ENCODE results near the gene POLR1B. TPM values are rescaled to one million over a fixed set of nuclear protein-coding genes. Genes with fewer than 3 reads are reported as not detected.

The POLR1B gene, protein sequence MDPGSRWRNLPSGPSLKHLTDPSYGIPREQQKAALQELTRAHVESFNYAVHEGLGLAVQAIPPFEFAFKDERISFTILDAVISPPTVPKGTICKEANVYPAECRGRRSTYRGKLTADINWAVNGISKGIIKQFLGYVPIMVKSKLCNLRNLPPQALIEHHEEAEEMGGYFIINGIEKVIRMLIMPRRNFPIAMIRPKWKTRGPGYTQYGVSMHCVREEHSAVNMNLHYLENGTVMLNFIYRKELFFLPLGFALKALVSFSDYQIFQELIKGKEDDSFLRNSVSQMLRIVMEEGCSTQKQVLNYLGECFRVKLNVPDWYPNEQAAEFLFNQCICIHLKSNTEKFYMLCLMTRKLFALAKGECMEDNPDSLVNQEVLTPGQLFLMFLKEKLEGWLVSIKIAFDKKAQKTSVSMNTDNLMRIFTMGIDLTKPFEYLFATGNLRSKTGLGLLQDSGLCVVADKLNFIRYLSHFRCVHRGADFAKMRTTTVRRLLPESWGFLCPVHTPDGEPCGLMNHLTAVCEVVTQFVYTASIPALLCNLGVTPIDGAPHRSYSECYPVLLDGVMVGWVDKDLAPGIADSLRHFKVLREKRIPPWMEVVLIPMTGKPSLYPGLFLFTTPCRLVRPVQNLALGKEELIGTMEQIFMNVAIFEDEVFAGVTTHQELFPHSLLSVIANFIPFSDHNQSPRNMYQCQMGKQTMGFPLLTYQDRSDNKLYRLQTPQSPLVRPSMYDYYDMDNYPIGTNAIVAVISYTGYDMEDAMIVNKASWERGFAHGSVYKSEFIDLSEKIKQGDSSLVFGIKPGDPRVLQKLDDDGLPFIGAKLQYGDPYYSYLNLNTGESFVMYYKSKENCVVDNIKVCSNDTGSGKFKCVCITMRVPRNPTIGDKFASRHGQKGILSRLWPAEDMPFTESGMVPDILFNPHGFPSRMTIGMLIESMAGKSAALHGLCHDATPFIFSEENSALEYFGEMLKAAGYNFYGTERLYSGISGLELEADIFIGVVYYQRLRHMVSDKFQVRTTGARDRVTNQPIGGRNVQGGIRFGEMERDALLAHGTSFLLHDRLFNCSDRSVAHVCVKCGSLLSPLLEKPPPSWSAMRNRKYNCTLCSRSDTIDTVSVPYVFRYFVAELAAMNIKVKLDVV
- 43.8 and 53.7 TPM in 2 replicates for total RNA-seq (2013; cell fraction: nucleolus; rRNA removed)
- 30.1 and 31.2 TPM in 2 replicates for total RNA-seq (2014; rRNA removed)
- total RNA-seq (2014; rRNA removed; fragmentation: Illumina TruSeq; extraction: Trizol), result 36.7 and 37.8 TPM in 2 replicates
- 45.1 and 55.8 TPM in 2 replicates for total RNA-seq (2021)
- polyA plus RNA-seq (2011; ENCODE audit: low read depth), result 12.6 TPM
- polyA plus RNA-seq (2011; rRNA removed), result 35.7 and 38.6 TPM in 2 replicates
- polyA plus RNA-seq (2011; cell fraction: cytosol; rRNA removed), result 28.7 and 33.2 TPM in 2 replicates
- 21.1 and 36.1 TPM in 2 replicates for polyA plus RNA-seq (2011; cell fraction: nucleus; rRNA removed)
- 12.6 and 16.2 TPM in 2 replicates for polyA plus RNA-seq (2012)
- 33.6 and 37.9 TPM in 2 replicates for polyA plus RNA-seq (2014; fragmentation: Illumina TruSeq; extraction: Trizol)
- polyA plus RNA-seq (2014; fragmentation: Nextera tagmentation; extraction: Ambion mirVana), result 10 to 100 TPM; 13.4 to 14.3 TPM
- 27.4 and 36.1 TPM in 2 replicates for polyA plus RNA-seq (2014; rRNA removed)
- polyA plus RNA-seq (2016; fragmentation: Nextera tagmentation; extraction: Ambion mirVana), result 10 to 100 TPM; 46.7 to 47.2 TPM
- polyA minus RNA-seq (2011; rRNA and poly(A)+ RNA removed), result 88.5 and 101 TPM in 2 replicates
- polyA minus RNA-seq (2011; cell fraction: cytosol; rRNA and poly(A)+ RNA removed), result 32.0 and 36.5 TPM in 2 replicates
- 19.5 and 30.7 TPM in 2 replicates for polyA minus RNA-seq (2011; cell fraction: nucleus; rRNA and poly(A)+ RNA removed)
- percentile 85 among the genes with signal in this experiment for Bru-seq, nascent RNA
- BruChase-seq, experiment 1, labeled RNA remaining after a 6-hour chase, result percentile 83 among the genes with signal in this experiment
- BruChase-seq, experiment 2, labeled RNA remaining after a 2-hour chase, result percentile 88 among the genes with signal in this experiment
- long read RNA-seq, experiment 1, full-length matches to known transcripts, result 23 of 35 reads
- long read RNA-seq, experiment 1, partial matches to known transcripts, result 6 of 35 reads
- long read RNA-seq, experiment 1, other reads (novel, unspliced or antisense), result 6 of 35 reads
- long read RNA-seq, experiment 2, full-length matches to known transcripts, result 33 of 96 reads
- long read RNA-seq, experiment 2, partial matches to known transcripts, result 50 of 96 reads
- long read RNA-seq, experiment 2, other reads (novel, unspliced or antisense), result 13 of 96 reads

- FAIRE-seq, result peak; percentile 54
- TF ChIP-seq, protein P1, sequence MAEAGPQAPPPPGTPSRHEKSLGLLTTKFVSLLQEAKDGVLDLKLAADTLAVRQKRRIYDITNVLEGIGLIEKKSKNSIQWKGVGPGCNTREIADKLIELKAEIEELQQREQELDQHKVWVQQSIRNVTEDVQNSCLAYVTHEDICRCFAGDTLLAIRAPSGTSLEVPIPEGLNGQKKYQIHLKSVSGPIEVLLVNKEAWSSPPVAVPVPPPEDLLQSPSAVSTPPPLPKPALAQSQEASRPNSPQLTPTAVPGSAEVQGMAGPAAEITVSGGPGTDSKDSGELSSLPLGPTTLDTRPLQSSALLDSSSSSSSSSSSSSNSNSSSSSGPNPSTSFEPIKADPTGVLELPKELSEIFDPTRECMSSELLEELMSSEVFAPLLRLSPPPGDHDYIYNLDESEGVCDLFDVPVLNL (IDR thresholded peaks at IDR 0.05; ENCODE audit: low read depth, low read length), result no peak
- TF ChIP-seq TAF1 (IDR thresholded peaks at IDR 0.05; ENCODE audit: borderline replicate concordance, low read depth, low read length) (peak; percentile 66; the same call in 1 of the 2 replicates), SIN3A (IDR thresholded peaks at IDR 0.05; ENCODE audit: low read depth, low read length) (peak; percentile 92), EGR1 (IDR thresholded peaks at IDR 0.05; ENCODE audit: borderline replicate concordance in 1 of 2, low read depth in 2 of 2, low read length in 2 of 2) (no peak), BRCA1 (IDR thresholded peaks at IDR 0.05; ENCODE audit: low read depth, low read length) (0 out of 2 replicates have a peak, but pooled peaks have one; percentile 20), HDAC6 (IDR thresholded peaks at IDR 0.05; ENCODE audit: unreplicated experiment) (no peak), USF1 (IDR thresholded peaks at IDR 0.05; ENCODE audit: borderline replicate concordance, extremely low read length, insufficient read depth, low read depth, low read length) (peak; percentile 86), CHD2 (IDR thresholded peaks at IDR 0.05; ENCODE audit: borderline replicate concordance, low read depth, low read length) (peak; percentile 75)
Observed at GRCh38 chr2:112542123-112542983, at the start of gene POLR1B. TSS of gene POLR1B (plus strand) at chr2:112542465. CDS start at chr2:112542495, 30 bp downstream.

More at GRCh38 chr2:112542123-112542983, at the start of gene POLR1B:
- no peaks in the 10 kb centered on the region for H3K27me3 ChIP-seq (replicated peaks in 1 of 2; ENCODE audit: control insufficient read depth in 2 of 2, insufficient read depth in 2 of 2, low read length in 1 of 2)
- peak within 1 kb of the TSS; percentile 98 for H2AFZ ChIP-seq (ENCODE audit: control insufficient read depth, low read depth, low read length)
- ChIA-PET RAD21 (ENCODE audit: unreplicated experiment) (interaction anchor here (1.0 kb wide), 1 partner anchor 24 kb away, joined by 4 read pairs; no protein-coding TSS in a partner anchor), SMC1A (ENCODE audit: uncharacterized antibody, unreplicated experiment) (interaction anchor here (0.8 to 1.6 kb wide), 2 partner anchors 59 to 87 kb away, joined by 3 to 4 read pairs; no protein-coding TSS in a partner anchor), POLR2A (interaction anchor here (0.6 to 1.2 kb wide), 2 partner anchors 10 to 23 kb away, joined by 3 to 4 read pairs; no protein-coding TSS in a partner anchor), CTCF (interaction anchor here (0.8 to 1.5 kb wide), 4 partner anchors 15 to 343 kb away, joined by 3 to 4 read pairs (median 4); no protein-coding TSS in a partner anchor)
- WGBS (ENCODE audit: insufficient coverage, insufficient replicate concordance, low lambda C conversion rate, missing lambda C conversion rate), result under 1% methylated on average over 67 of the region's 67 CpGs
- peak within 1 kb of the TSS; percentile 80 for H3K9ac ChIP-seq (ENCODE audit: control insufficient read depth, insufficient read depth, low read length)
- no TSS peak for BruUV-seq (replicated peaks)
- ATAC-seq (peak; percentile 88), DNase-seq (ENCODE audit: low read depth, low spot score) (peak; percentile 65)
- H3K4me1 ChIP-seq (ENCODE audit: control insufficient read depth, insufficient read depth, low read length), result no peaks in the 10 kb centered on the region
- peaks cover 1 to 2% of the 10 kb centered on the region in 2 experiments; a peak in 2 of 4 replicates for H3K36me3 ChIP-seq (ENCODE audit: control insufficient read depth in 2 of 2, insufficient read depth in 2 of 2, low read length in 1 of 2)
- intact Hi-C loops (cut with micrococcal nuclease; ENCODE audit: unreplicated experiment) (loop anchor here (1.0 kb wide), 1 partner anchor 12 kb away; no protein-coding TSS in a partner anchor), in situ Hi-C loops (cut with MboI) (no loop called here)
- H3K9me3 ChIP-seq (replicated peaks; ENCODE audit: control insufficient read depth, insufficient read depth, low read length), result no peaks in the 10 kb centered on the region
- H3K27ac ChIP-seq (ENCODE audit: control insufficient read depth, insufficient read depth), result peak within 1 kb of the TSS; percentile 81
- H3K4me3 ChIP-seq, result peak within 1 kb of the TSS; percentile 85
- H3K4me2 ChIP-seq (ENCODE audit: control insufficient read depth, insufficient read depth), result peak within 1 kb of the TSS; percentile 67
- H3K79me2 ChIP-seq (ENCODE audit: control insufficient read depth, insufficient read depth, low read length), result peaks cover 46% of the 10 kb centered on the region
- H4K20me1 ChIP-seq (ENCODE audit: control insufficient read depth, insufficient read depth), result no peaks in the 10 kb centered on the region

All from GM12878 (cell line).